ENCODE measurements around the gene NPAS4. TPM values are rescaled to one million over a fixed set of nuclear protein-coding genes. Genes with fewer than 3 reads are reported as not detected.
"Not testable (repeated sequence)": the region's sequence is repeated elsewhere in the genome, so short reads cannot be mapped to it uniquely, and the experiment has no call there.

The NPAS4 gene
- total RNA-seq = 1.00 to 1.2 TPM (median 1.1 TPM) in 3 replicates

GRCh38 chr11:66420671-66421476 is at the start of gene NPAS4:
NPAS4 (plus strand) TSS chr11:66421035; CDS start chr11:66421180, 145 bp downstream.
- Mint-ChIP-seq H3K27ac (no peak within 1 kb of the TSS), H3K9me3 (peaks cover 3% of the 10 kb centered on the region), H3K4me3 (no peak within 1 kb of the TSS), H3K36me3 (no peaks in the 10 kb centered on the region), H3K27me3 (ENCODE audit: low read depth) (peaks cover 53% of the 10 kb centered on the region), H3K4me1 (peaks cover 2% of the 10 kb centered on the region)
- no peak for TF ChIP-seq CTCF (IDR thresholded peaks at IDR 0.05; ENCODE audit: unreplicated experiment)
- DNase-seq (ENCODE audit: low spot score in 2 of 2, unreplicated experiment in 2 of 2) = no peak

- TF ChIP-seq CTCF (IDR thresholded peaks at IDR 0.05; ENCODE audit: unreplicated experiment) = no peak
- Mint-ChIP-seq H3K4me3 (peak within 1 kb of the TSS; percentile 88), H3K36me3 (peaks cover 2% of the 10 kb centered on the region), H3K4me1 (peaks cover 21% of the 10 kb centered on the region), H3K9me3 (no peaks in the 10 kb centered on the region), H3K27ac (peak within 1 kb of the TSS; percentile 96), H3K27me3 (ENCODE audit: low read depth) (no peaks in the 10 kb centered on the region)
- DNase-seq (ENCODE audit: low spot score in 2 of 2, unreplicated experiment in 2 of 2) = peak; percentile 82 to 88
These were observed 49.0 kb upstream of the NPAS4 start, which contains the start of gene SLC29A2 for GRCh38 chr11:66371627-66372415. SLC29A2 (minus strand) TSS chr11:66371760; CDS start chr11:66371591, 169 bp downstream.

GRCh38 chr11:66373265-66373664 is 47.6 kb upstream of the NPAS4 start:
- H3K9me3 Mint-ChIP-seq = no peaks in the 10 kb centered on the region
- no peak for DNase-seq (ENCODE audit: low spot score in 2 of 2, unreplicated experiment in 2 of 2)
- H3K4me3 Mint-ChIP-seq = no peak overlapping the region
- peak overlapping the region; percentile 68 for H3K27ac Mint-ChIP-seq
- no peak for TF ChIP-seq CTCF (IDR thresholded peaks at IDR 0.05; ENCODE audit: unreplicated experiment)
- H3K27me3 Mint-ChIP-seq (ENCODE audit: low read depth) = peaks cover 1% of the 10 kb centered on the region
- peaks cover 21% of the 10 kb centered on the region for H3K4me1 Mint-ChIP-seq
- H3K36me3 Mint-ChIP-seq = no peaks in the 10 kb centered on the region

- Mint-ChIP-seq H3K27ac (peak overlapping the region; percentile 68), H3K4me1 (peaks cover 21% of the 10 kb centered on the region)
- not testable (repeated sequence) for H3K27me3 Mint-ChIP-seq (ENCODE audit: low read depth); DNase-seq (ENCODE audit: low spot score in 2 of 2, unreplicated experiment in 2 of 2); H3K9me3 Mint-ChIP-seq; H3K36me3 Mint-ChIP-seq; H3K4me3 Mint-ChIP-seq
These were observed 47.0 kb upstream of the NPAS4 start for GRCh38 chr11:66373690-66374287.

- not testable (repeated sequence) for H3K27ac Mint-ChIP-seq; H3K36me3 Mint-ChIP-seq; H3K4me1 Mint-ChIP-seq; H3K27me3 Mint-ChIP-seq (ENCODE audit: low read depth); H3K9me3 Mint-ChIP-seq; H3K4me3 Mint-ChIP-seq; DNase-seq (ENCODE audit: low spot score in 2 of 2, unreplicated experiment in 2 of 2)
These were observed 40.6 kb upstream of the NPAS4 start for GRCh38 chr11:66380264-66380663.

GRCh38 chr11:66384316-66384715 is 36.5 kb upstream of the NPAS4 start:
- not testable (repeated sequence) for DNase-seq (ENCODE audit: low spot score in 2 of 2, unreplicated experiment in 2 of 2); H3K36me3 Mint-ChIP-seq; H3K27me3 Mint-ChIP-seq (ENCODE audit: low read depth); H3K27ac Mint-ChIP-seq; H3K4me3 Mint-ChIP-seq; H3K4me1 Mint-ChIP-seq; H3K9me3 Mint-ChIP-seq
